H9 (cell line): Measurements from ENCODE around the gene WDR77. TPM values are rescaled to one million over a fixed set of nuclear protein-coding genes. Genes with fewer than 3 reads are reported as not detected.

Source experiments
- DNase-seq: peaks from one replicate; pipeline ENCODE4 v3.0.0-alpha.2; 2017
- H2AFZ ChIP-seq: one replicate; pipeline ENCODE4 v1.6.1; 2013; ENCODE audit warnings: mild to moderate bottlenecking, low read length, control low read depth, moderate library complexity
- H2AK5ac ChIP-seq: 2 replicates; pipeline ENCODE4 v1.6.1; 2013; ENCODE audit warnings: low read length, control low read depth, mixed read lengths; ENCODE audit not compliant: insufficient read length
- H2BK120ac ChIP-seq: one replicate; pipeline ENCODE4 v1.6.1; 2013; ENCODE audit warnings: low read depth, mild to moderate bottlenecking, low read length, control low read depth, inconsistent platforms; ENCODE audit not compliant: poor library complexity, severe bottlenecking
- H2BK12ac ChIP-seq: 2 replicates; pipeline ENCODE4 v1.6.1; 2013; ENCODE audit warnings: low read length, control low read depth, mixed read lengths, low read depth; ENCODE audit not compliant: insufficient read length
- H2BK15ac ChIP-seq: 2 replicates; pipeline ENCODE4 v1.6.1; 2013; ENCODE audit warnings: low read depth, low read length, control low read depth
- H2BK20ac ChIP-seq: one replicate; pipeline ENCODE4 v1.6.1; 2013; ENCODE audit warnings: low read depth, mild to moderate bottlenecking, low read length, control low read depth, inconsistent platforms; ENCODE audit not compliant: poor library complexity, severe bottlenecking
- H2BK5ac ChIP-seq: 2 replicates; pipeline ENCODE4 v1.6.1; 2013; ENCODE audit warnings: low read length, control low read depth, mixed read lengths; ENCODE audit not compliant: insufficient read length
- H3K14ac ChIP-seq: 2 replicates; pipeline ENCODE4 v1.6.1; 2013; ENCODE audit warnings: low read length, control low read depth; ENCODE audit not compliant: insufficient read depth
- H3K18ac ChIP-seq: 2 replicates; pipeline ENCODE4 v1.6.1; 2013; ENCODE audit warnings: low read depth, mild to moderate bottlenecking, mixed read lengths, low read length, control low read depth; ENCODE audit not compliant: insufficient read length
- H3K23ac ChIP-seq: 2 replicates; pipeline ENCODE4 v1.6.1; 2013; ENCODE audit warnings: low read length, control low read depth, mixed read lengths, low read depth; ENCODE audit not compliant: insufficient read length
- H3K23me2 ChIP-seq: 2 replicates; pipeline ENCODE4 v1.6.1; 2013; ENCODE audit warnings: low read depth, mild to moderate bottlenecking, mixed read lengths, low read length, control low read depth; ENCODE audit not compliant: insufficient read length, poor library complexity, severe bottlenecking
- H3K27ac ChIP-seq: 2 replicates; pipeline ENCODE4 v1.5.1; 2013; ENCODE audit warnings: low read length, control low read depth, mixed read lengths, low read depth; ENCODE audit not compliant: insufficient read length
- H3K27me3 ChIP-seq: 2 replicates; pipeline ENCODE4 v1.6.1; 2013; ENCODE audit warnings: low read length, control low read depth, inconsistent platforms; ENCODE audit not compliant: insufficient read depth
- H3K4ac ChIP-seq: 2 replicates; pipeline ENCODE4 v1.6.1; 2013; ENCODE audit warnings: low read depth, mild to moderate bottlenecking, control low read depth, inconsistent platforms, low read length, moderate library complexity
- H3K4me1 ChIP-seq: 2 replicates; pipeline ENCODE4 v1.6.1; 2013; ENCODE audit warnings: low read length, control low read depth, inconsistent platforms; ENCODE audit not compliant: insufficient read depth
- H3K4me2 ChIP-seq: 2 replicates; pipeline ENCODE4 v1.6.1; 2013; ENCODE audit warnings: low read length, control low read depth, mixed read lengths; ENCODE audit not compliant: insufficient read length, insufficient read depth
- H3K56ac ChIP-seq: 2 replicates; pipeline ENCODE4 v1.6.1; 2013; ENCODE audit warnings: low read depth, mild to moderate bottlenecking, mixed read lengths, low read length, control low read depth; ENCODE audit not compliant: insufficient read length
- H3K79me1 ChIP-seq: 2 replicates; pipeline ENCODE4 v1.6.1; 2013; ENCODE audit warnings: low read depth, mild to moderate bottlenecking, moderate library complexity, low read length, control low read depth, inconsistent platforms; ENCODE audit not compliant: insufficient read depth, poor library complexity, severe bottlenecking
- H3K79me2 ChIP-seq: 2 replicates; pipeline ENCODE4 v1.6.1; 2013; ENCODE audit warnings: low read length, control low read depth, inconsistent platforms; ENCODE audit not compliant: insufficient read depth
- H3K9ac ChIP-seq: 2 replicates; pipeline ENCODE4 v1.6.1; 2013; ENCODE audit warnings: low read length, control low read depth, mixed read lengths; ENCODE audit not compliant: insufficient read length; ENCODE audit errors: extremely low read depth
- H3K9me3 ChIP-seq: one replicate; pipeline ENCODE4 v1.6.1; 2013; ENCODE audit warnings: low read depth, low read length, inconsistent platforms; ENCODE audit not compliant: control insufficient read depth
- H3T11ph ChIP-seq: one replicate; pipeline ENCODE4 v1.6.1; 2013; ENCODE audit warnings: mild to moderate bottlenecking, low read length, control low read depth, inconsistent platforms
- H4K20me1 ChIP-seq: one replicate; pipeline ENCODE4 v1.6.1; 2013; ENCODE audit not compliant: control insufficient read depth, insufficient read length, insufficient read depth
- H4K5ac ChIP-seq: 2 replicates; pipeline ENCODE4 v1.6.1; 2013; ENCODE audit warnings: low read depth, mild to moderate bottlenecking, mixed read lengths, low read length, control low read depth; ENCODE audit not compliant: insufficient read length
- H4K8ac ChIP-seq: replicated peaks from 2 replicates; pipeline ENCODE4 v1.6.1; 2013; ENCODE audit warnings: low read length, control low read depth, mixed read lengths, low read depth; ENCODE audit not compliant: insufficient read length
- H4K91ac ChIP-seq: 2 replicates; pipeline ENCODE4 v1.6.1; 2013; ENCODE audit warnings: low read depth, mild to moderate bottlenecking, moderate library complexity, mixed read lengths, low read length, control low read depth; ENCODE audit not compliant: insufficient read length
- H3K27ac Mint-ChIP-seq, 3 experiments: 2 replicates in 2 of 3; 3 replicates in 1 of 3; pipeline ENCODE4 v1.8.0; 2020 to 2021; ENCODE audit warnings: mixed read lengths in 3 of 3, mild to moderate bottlenecking in 1 of 3, moderate library complexity in 1 of 3
- H3K27me3 Mint-ChIP-seq: 2 replicates; pipeline ENCODE4 v1.8.0; 2021; ENCODE audit warnings: low read depth, mild to moderate bottlenecking, moderate library complexity, mixed read lengths
- H3K36me3 Mint-ChIP-seq, 3 experiments: 2 replicates in 2 of 3; 3 replicates in 1 of 3; pipeline ENCODE4 v1.8.0; 2020 to 2021; ENCODE audit warnings: low read depth in 3 of 3, mixed read lengths in 3 of 3; ENCODE audit not compliant: insufficient read depth in 1 of 3
- H3K4me1 Mint-ChIP-seq, 2 experiments: 2 replicates each; pipeline ENCODE4 v1.8.0; 2020; ENCODE audit warnings: mixed read lengths in 2 of 2
- H3K4me3 Mint-ChIP-seq, 2 experiments: 2 replicates in 1 of 2; 3 replicates in 1 of 2; pipeline ENCODE4 v1.8.0; 2020 to 2021; ENCODE audit warnings: mild to moderate bottlenecking in 2 of 2, mixed read lengths in 2 of 2, moderate library complexity in 1 of 2
- H3K9me3 Mint-ChIP-seq, 2 experiments: 2 replicates in 1 of 2; 3 replicates in 1 of 2; pipeline ENCODE4 v1.8.0; 2020; ENCODE audit warnings: mild to moderate bottlenecking in 2 of 2, mixed read lengths in 2 of 2, moderate library complexity in 1 of 2
- CTCF ChIP-seq: fragments of 200-600 bp; sonication (generic); conservative IDR thresholded peaks from 3 replicates; pipeline ENCODE4 v1.8.0; 2021; ENCODE audit warnings: antibody characterized with exemption, mild to moderate bottlenecking
- WGBS: extraction: QIAGEN DNeasy Blood & Tissue Kit; methylation state at CpG from one replicate; pipeline ENCODE4 v1.1.7; 2013; ENCODE audit warnings: missing lambda C conversion rate, low lambda C conversion rate, mixed read lengths; ENCODE audit not compliant: insufficient read length; ENCODE audit errors: extremely low coverage; 5-methylcytosine and 5-hydroxymethylcytosine counted together
- total RNA-seq: library from RNA; stranded (reverse); gene quantifications from 2 replicates; pipeline ENCODE4 v1.2.1, GENCODE V29; 2021

Gene WDR77
- total RNA-seq, 1 experiment from 2014 or later: 70.9 TPM

GRCh38 chr1:111461765-111462164 lies 12.7 kb upstream of the WDR77 start:
- TF ChIP-seq CTCF: no peak
- Histone ChIP-seq H2BK5ac (no peak overlapping the region), H4K5ac (no peak overlapping the region), H3K27me3 (no peaks in the 10 kb centered on the region), H2BK15ac (no peak overlapping the region), H3K27ac (no peak overlapping the region), H3K9me3 (no peaks in the 10 kb centered on the region), H2BK12ac (no peak overlapping the region), H4K20me1 (no peaks in the 10 kb centered on the region), H3T11ph (no peak overlapping the region), H3K4me2 (no peak overlapping the region), H3K79me2 (no peaks in the 10 kb centered on the region), H3K79me1 (no peaks in the 10 kb centered on the region), H3K23me2 (no peaks in the 10 kb centered on the region), H3K56ac (no peak overlapping the region), H3K23ac (no peak overlapping the region), H3K18ac (no peak overlapping the region), H2AK5ac (no peak overlapping the region), H2BK120ac (no peak overlapping the region), H4K91ac (no peak overlapping the region), H2AFZ (no peak overlapping the region), H3K14ac (no peak overlapping the region), H3K4ac (no peak overlapping the region), H3K4me1 (no peaks in the 10 kb centered on the region), H4K8ac (no peak overlapping the region), H3K9ac (no peak overlapping the region), H2BK20ac (no peak overlapping the region)
- DNase-seq: no peak
- Mint-ChIP-seq H3K27ac (no peak overlapping the region), H3K27me3 (no peaks in the 10 kb centered on the region), H3K9me3 (no peaks in the 10 kb centered on the region), H3K4me3 (no peak overlapping the region), H3K36me3 (peaks cover 12 to 46% (median 32%) of the 10 kb centered on the region in 3 experiments; a peak in 6 of 7 replicates), H3K4me1 (no peaks in the 10 kb centered on the region)
- WGBS: no CpG with 5 or more reads among the region's 6 CpGs
